ENCODE data around the gene SIAE. TPM values are rescaled to one million over a fixed set of nuclear protein-coding genes. Genes with fewer than 3 reads are reported as not detected.

The SIAE gene
- total and polyA plus RNA-seq, 10 of the 15 experiments (the other 5 are each of a cell fraction or from before 2014, with no cell fraction given): 0.93 to 6.9 (median 4.2) TPM

DNA sequence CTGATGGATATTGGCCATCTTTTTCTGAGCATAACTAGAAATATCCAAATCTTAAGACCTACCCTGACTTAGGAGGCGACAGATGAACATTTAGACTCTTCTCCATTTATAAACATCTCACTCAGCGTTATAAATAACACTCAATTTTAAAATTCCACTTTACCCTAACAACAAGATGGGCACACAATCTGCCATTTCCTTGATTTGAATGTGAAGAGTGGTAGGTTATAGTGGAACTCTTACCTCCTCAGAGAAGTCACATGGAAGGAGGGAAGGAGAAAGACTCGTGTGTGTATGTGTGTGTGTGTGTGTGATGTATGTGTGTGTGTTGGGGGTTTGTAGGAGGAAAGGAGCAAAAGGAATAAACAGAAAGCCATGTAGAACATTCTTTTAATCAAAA lies 15.0 kb downstream of the SIAE start (continued):
- TF ChIP-seq, protein P1, sequence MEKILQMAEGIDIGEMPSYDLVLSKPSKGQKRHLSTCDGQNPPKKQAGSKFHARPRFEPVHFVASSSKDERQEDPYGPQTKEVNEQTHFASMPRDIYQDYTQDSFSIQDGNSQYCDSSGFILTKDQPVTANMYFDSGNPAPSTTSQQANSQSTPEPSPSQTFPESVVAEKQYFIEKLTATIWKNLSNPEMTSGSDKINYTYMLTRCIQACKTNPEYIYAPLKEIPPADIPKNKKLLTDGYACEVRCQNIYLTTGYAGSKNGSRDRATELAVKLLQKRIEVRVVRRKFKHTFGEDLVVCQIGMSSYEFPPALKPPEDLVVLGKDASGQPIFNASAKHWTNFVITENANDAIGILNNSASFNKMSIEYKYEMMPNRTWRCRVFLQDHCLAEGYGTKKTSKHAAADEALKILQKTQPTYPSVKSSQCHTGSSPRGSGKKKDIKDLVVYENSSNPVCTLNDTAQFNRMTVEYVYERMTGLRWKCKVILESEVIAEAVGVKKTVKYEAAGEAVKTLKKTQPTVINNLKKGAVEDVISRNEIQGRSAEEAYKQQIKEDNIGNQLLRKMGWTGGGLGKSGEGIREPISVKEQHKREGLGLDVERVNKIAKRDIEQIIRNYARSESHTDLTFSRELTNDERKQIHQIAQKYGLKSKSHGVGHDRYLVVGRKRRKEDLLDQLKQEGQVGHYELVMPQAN (conservative IDR thresholded peaks at IDR 0.05): no peak
- no peak for TF ChIP-seq EZH2 (IDR thresholded peaks at IDR 0.05; ENCODE audit: borderline replicate concordance, control insufficient read depth, low read depth, low read length)
- no peak for TF ChIP-seq CREM (IDR thresholded peaks at IDR 0.05; ENCODE audit: low read depth)
- no peak for TF ChIP-seq NFYA (IDR thresholded peaks at IDR 0.05; ENCODE audit: borderline replicate concordance, low read depth, low read length)
- no peak for TF ChIP-seq FOXM1 (IDR thresholded peaks at IDR 0.05; ENCODE audit: low read depth, low read length)
- TF ChIP-seq SMAD5 (IDR thresholded peaks at IDR 0.05; ENCODE audit: low read depth): no peak

DNA sequence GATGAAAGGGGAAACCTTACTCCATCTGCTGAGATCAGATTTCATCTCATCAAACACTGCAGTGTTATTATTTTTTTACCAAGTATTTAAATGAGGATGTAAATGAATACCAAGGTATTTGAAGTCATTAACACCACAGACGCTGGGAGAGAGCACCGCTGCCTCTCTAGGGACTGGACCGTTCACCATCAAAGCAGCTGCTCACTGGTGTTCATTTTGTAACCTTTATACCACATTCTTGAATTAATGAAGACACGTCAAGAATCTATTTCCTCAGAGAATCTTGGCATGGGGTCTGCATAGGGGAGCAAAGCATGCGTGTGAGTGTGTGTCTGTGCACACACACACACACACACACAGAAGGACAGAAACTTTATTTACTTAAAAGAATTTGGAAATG lies 15.6 kb downstream of the SIAE start:
- no TSS peak for BruUV-seq (replicated peaks)
- Histone ChIP-seq H3K9ac (ENCODE audit: control insufficient read depth, insufficient read depth, low read length) (no peak overlapping the region), H3K4me1 (ENCODE audit: control insufficient read depth, insufficient read depth, low read length) (no peaks in the 10 kb centered on the region), H3K36me3 (ENCODE audit: control insufficient read depth in 2 of 2, insufficient read depth in 2 of 2, low read length in 1 of 2) (no peaks in the 10 kb centered on the region), H3K79me2 (ENCODE audit: control insufficient read depth, insufficient read depth, low read length) (no peaks in the 10 kb centered on the region), H3K9me3 (replicated peaks; ENCODE audit: control insufficient read depth, insufficient read depth, low read length) (no peaks in the 10 kb centered on the region), H3K27me3 (replicated peaks in 1 of 2; ENCODE audit: control insufficient read depth in 2 of 2, insufficient read depth in 2 of 2, low read length in 1 of 2) (no peaks in the 10 kb centered on the region), H3K4me2 (ENCODE audit: control insufficient read depth, insufficient read depth) (no peak overlapping the region), H3K4me3 (no peak overlapping the region), H3K27ac (ENCODE audit: control insufficient read depth, insufficient read depth) (no peak overlapping the region), H4K20me1 (ENCODE audit: control insufficient read depth, insufficient read depth) (no peaks in the 10 kb centered on the region), H2AFZ (ENCODE audit: control insufficient read depth, low read depth, low read length) (no peak overlapping the region)
- in situ Hi-C loops (cut with MboI) (no loop called here), intact Hi-C loops (cut with micrococcal nuclease; ENCODE audit: unreplicated experiment) (no loop called here)
- TF ChIP-seq HDGF (IDR thresholded peaks at IDR 0.05) (no peak), IRF4 (IDR thresholded peaks at IDR 0.05; ENCODE audit: low read depth, low read length) (no peak), EED (IDR thresholded peaks at IDR 0.05; ENCODE audit: low read depth) (no peak), ZZZ3 (IDR thresholded peaks at IDR 0.05; ENCODE audit: control insufficient read depth, insufficient read length, low read depth) (no peak), GATAD2B (conservative IDR thresholded peaks at IDR 0.05; ENCODE audit: low read depth) (no peak), ETV6 (conservative IDR thresholded peaks at IDR 0.05 in 1 of 2, IDR thresholded peaks at IDR 0.05 in 1 of 2; ENCODE audit: borderline replicate concordance in 1 of 2, low read depth in 1 of 2) (no peak)
- no peak for ATAC-seq
- ChIA-PET RAD21 (ENCODE audit: unreplicated experiment) (no interaction called here), SMC1A (ENCODE audit: uncharacterized antibody, unreplicated experiment) (no interaction called here), POLR2A (no interaction called here), CTCF (interaction anchor here (1.4 kb wide), 1 partner anchor 11 kb away, joined by 4 read pairs; no protein-coding TSS in a partner anchor)
- no peak for DNase-seq (ENCODE audit: low read depth, low spot score)
- 34% methylated on average over 5 of the region's 5 CpGs for WGBS (ENCODE audit: insufficient coverage, insufficient replicate concordance, low lambda C conversion rate, missing lambda C conversion rate)
- no peak for FAIRE-seq
